Measurements from ENCODE around the gene CDC123.
"Not testable (repeated sequence)": the region's sequence is repeated elsewhere in the genome, so short reads cannot be mapped to it uniquely, and the experiment has no call there.

CDC123 gene

GRCh38 chr10:12195603-12196506, at the start of gene CDC123, which contains the start of gene NUDT5:
Gene CDC123 (plus strand): TSS chr10:12196188. CDS start chr10:12196246, 58 bp downstream.
Gene NUDT5 (minus strand): TSS chr10:12195891. CDS start chr10:12186291, 9,600 bp downstream.
- peak; percentile 87 for DNase-seq (ENCODE audit: low spot score)

- DNase-seq (ENCODE audit: low spot score), result no peak
Observed at GRCh38 chr10:12150163-12150562, 45.8 kb upstream of the CDC123 start.

- DNase-seq (ENCODE audit: low spot score), result no peak
Observed at GRCh38 chr10:12154516-12154915, 41.5 kb upstream of the CDC123 start.

GRCh38 chr10:12156367-12157123, 39.4 kb upstream of the CDC123 start:
- no peak for DNase-seq (ENCODE audit: low spot score)

- DNase-seq (ENCODE audit: low spot score), result no peak
Observed at GRCh38 chr10:12158111-12158510, 37.9 kb upstream of the CDC123 start.

- DNase-seq (ENCODE audit: low spot score), result no peak
Observed at GRCh38 chr10:12160664-12161063, 35.3 kb upstream of the CDC123 start.

GRCh38 chr10:12162927-12163326, 33.1 kb upstream of the CDC123 start:
- no peak for DNase-seq (ENCODE audit: low spot score)

GRCh38 chr10:12164085-12164484, 31.9 kb upstream of the CDC123 start:
- no peak for DNase-seq (ENCODE audit: low spot score)

- DNase-seq (ENCODE audit: low spot score), result no peak
Observed at GRCh38 chr10:12165036-12165435, 31.0 kb upstream of the CDC123 start.

GRCh38 chr10:12165999-12166775, 29.8 kb upstream of the CDC123 start:
- DNase-seq (ENCODE audit: low spot score), result no peak

- DNase-seq (ENCODE audit: low spot score), result not testable (repeated sequence)
Observed at GRCh38 chr10:12171512-12171911, 24.5 kb upstream of the CDC123 start.

- DNase-seq (ENCODE audit: low spot score), result no peak
Observed at GRCh38 chr10:12177642-12178041, 18.3 kb upstream of the CDC123 start.

GRCh38 chr10:12179606-12180170, 16.3 kb upstream of the CDC123 start:
- no peak for DNase-seq (ENCODE audit: low spot score)

- DNase-seq (ENCODE audit: low spot score), result no peak
Observed at GRCh38 chr10:12180221-12180974, 15.6 kb upstream of the CDC123 start.

GRCh38 chr10:12181065-12181775, 14.8 kb upstream of the CDC123 start:
- DNase-seq (ENCODE audit: low spot score), result no peak

- no peak for DNase-seq (ENCODE audit: low spot score)
Observed at GRCh38 chr10:12184165-12184564, 11.8 kb upstream of the CDC123 start.

GRCh38 chr10:12186323-12186722, 9.7 kb upstream of the CDC123 start:
- DNase-seq (ENCODE audit: low spot score), result no peak

GRCh38 chr10:12187321-12187905, 8.6 kb upstream of the CDC123 start:
- no peak for DNase-seq (ENCODE audit: low spot score)

- no peak for DNase-seq (ENCODE audit: low spot score)
Observed at GRCh38 chr10:12188656-12189055, 7.3 kb upstream of the CDC123 start.

GRCh38 chr10:12189426-12189825, 6.6 kb upstream of the CDC123 start:
- DNase-seq (ENCODE audit: low spot score), result no peak
